Fibroblast of the aortic adventitia (primary cell): ENCODE measurements around the gene FAF1. TPM values are rescaled to one million over a fixed set of nuclear protein-coding genes. Genes with fewer than 3 reads are reported as not detected.
A peak's percentile ranks its signal among the peaks of the same experiment; 100 is the strongest.
"Not testable (repeated sequence)": the region's sequence is repeated elsewhere in the genome, so short reads cannot be mapped to it uniquely, and the experiment has no call there.

Experiments
- DNase-seq: peaks from one replicate; pipeline ENCODE4 v3.0.0-alpha.2; 2010; ENCODE audit warnings: low read depth
- H3K4me3 ChIP-seq: 2 replicates; pipeline ENCODE4 v1.5.1; 2011; ENCODE audit warnings: low read depth, mild to moderate bottlenecking, control low read depth, low read length, moderate library complexity
- total RNA-seq: library from RNA; depleted of rRNA; stranded (reverse); fragments of >200 nt; gene quantifications from 2 replicates; pipeline ENCODE4 v1.2.3, GENCODE V29; 2012; ENCODE audit warnings: low replicate concordance
- TF ChIP-seq, protein P1 (sequence below): IDR thresholded peaks from 2 replicates; pipeline ENCODE4 v1.5.1; 2011; ENCODE audit warnings: mild to moderate bottlenecking, low read length, control low read depth, inconsistent platforms; ENCODE audit not compliant: insufficient read depth

FAF1 gene
- total RNA-seq, 1 donor = 93.8 TPM

DNA sequence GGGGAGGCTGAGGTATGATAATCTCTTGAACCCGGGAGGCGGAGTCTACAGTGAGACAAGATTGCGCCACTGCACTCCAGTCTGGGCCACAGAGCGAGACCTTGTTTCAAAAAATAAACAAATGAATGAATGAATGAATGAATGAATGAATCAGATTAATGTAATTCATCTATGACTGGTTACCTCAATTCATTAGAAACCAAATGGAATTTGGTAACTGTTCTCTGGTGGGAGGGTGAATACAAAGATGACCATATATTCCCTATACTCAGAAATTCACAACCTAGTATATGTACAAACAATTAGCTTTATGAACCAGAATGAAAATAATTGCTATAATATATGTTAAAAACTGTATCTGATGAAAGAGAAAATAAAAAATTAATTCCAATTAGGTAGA is 80.9 kb downstream of the FAF1 start:
- H3K4me3 ChIP-seq = no peak overlapping the region

DNA sequence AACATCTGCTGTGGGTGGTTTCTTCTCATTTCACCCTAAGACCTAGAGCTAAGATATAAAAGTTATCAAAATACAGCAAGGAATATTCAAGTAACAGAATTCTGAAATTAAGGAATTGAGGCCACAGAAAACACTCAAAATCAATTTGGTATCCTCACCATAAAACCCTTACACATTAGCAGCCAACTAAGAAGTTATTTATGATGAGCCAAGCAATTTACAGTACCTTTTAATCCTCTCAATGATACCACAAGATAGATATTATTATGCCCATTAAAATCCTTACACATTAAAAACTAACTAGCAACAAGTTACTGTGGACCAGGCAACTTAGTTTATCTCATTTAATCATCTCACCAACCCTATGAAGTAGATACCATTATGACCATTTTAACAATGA is 81.6 kb downstream of the FAF1 start:
- no peak overlapping the region for H3K4me3 ChIP-seq
- TF ChIP-seq, protein P1, sequence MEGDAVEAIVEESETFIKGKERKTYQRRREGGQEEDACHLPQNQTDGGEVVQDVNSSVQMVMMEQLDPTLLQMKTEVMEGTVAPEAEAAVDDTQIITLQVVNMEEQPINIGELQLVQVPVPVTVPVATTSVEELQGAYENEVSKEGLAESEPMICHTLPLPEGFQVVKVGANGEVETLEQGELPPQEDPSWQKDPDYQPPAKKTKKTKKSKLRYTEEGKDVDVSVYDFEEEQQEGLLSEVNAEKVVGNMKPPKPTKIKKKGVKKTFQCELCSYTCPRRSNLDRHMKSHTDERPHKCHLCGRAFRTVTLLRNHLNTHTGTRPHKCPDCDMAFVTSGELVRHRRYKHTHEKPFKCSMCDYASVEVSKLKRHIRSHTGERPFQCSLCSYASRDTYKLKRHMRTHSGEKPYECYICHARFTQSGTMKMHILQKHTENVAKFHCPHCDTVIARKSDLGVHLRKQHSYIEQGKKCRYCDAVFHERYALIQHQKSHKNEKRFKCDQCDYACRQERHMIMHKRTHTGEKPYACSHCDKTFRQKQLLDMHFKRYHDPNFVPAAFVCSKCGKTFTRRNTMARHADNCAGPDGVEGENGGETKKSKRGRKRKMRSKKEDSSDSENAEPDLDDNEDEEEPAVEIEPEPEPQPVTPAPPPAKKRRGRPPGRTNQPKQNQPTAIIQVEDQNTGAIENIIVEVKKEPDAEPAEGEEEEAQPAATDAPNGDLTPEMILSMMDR = no peak
- no peak for DNase-seq

More for the DNA sequence above, 80.9 kb downstream of the FAF1 start:
- TF ChIP-seq, protein P1 = no peak
- no peak for DNase-seq

DNA sequence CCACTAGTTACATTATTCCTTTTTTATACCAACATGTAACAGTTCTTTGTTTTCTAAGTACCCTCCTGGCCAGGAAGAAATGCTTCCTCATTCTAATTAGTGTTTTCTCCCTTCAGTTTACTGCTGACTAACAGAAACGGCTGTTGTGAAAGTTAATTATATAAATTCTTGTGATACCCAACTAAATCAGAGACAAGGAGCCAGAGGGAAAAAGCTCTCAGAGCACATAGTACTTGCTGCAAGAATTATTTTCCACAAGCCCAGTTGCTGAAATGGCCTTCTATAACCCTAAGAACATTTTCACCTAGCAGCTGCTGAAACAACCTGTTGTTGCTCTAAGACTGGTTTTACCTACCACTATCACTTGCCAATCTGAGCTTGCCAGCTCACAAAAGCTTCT is 82.4 kb downstream of the FAF1 start:
- no peak overlapping the region for H3K4me3 ChIP-seq
- DNase-seq = no peak
- TF ChIP-seq, protein P1 = no peak

DNA sequence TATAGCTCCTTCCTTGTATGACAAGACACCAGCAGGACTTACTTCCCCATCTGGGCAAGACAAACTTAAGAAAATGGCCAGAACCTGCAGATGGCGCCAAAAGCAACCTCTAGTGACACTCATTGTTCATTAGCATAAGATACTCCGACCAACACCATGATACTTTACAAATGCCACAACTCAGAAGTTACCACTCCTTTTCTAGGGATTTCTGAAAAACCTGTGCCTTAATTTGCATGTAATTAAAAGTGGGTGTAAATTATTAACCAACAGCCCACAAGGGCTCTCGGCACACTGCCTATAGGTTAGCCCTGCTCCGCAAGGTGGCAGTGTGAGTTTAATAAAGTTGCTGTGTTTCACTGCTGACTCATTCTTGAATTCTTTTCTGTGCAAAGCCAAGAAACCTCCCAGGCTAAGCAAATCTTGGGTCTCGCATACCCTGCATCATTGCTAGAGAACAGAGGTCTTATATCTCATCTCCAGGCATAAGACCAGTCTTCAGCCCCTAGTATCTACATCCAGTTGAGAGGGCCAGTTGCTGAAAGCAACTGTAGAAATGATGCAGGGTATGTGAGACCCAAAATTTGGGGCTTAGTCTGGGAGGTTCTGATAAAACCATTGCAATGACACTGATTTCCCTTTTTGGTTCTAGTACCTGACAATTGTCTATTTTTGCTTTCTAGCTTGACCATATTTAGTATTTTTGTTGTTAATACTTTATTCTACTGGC is 86.4 kb downstream of the FAF1 start:
- peak overlapping the region; percentile 43 for H3K4me3 ChIP-seq
- TF ChIP-seq, protein P1 = peak; percentile 28
- peak; percentile 63 for DNase-seq

DNA sequence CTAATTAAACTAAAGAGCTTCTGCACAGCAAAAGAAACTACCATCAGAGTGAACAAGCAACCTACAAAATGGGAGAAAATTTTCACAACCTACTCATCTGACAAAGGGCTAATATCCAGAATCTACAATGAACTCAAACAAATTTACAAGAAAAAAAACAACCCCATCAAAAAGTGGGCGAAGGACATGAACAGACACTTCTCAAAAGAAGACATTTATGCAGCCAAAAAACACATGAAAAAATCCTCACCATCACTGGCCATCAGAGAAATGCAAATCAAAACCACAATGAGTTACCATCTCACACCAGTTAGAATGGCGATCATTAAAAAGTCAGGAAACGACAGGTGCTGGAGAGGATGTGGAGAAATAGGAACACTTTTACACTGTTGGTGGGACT is 95.2 kb downstream of the FAF1 start:
- not testable (repeated sequence) for H3K4me3 ChIP-seq, DNase-seq

DNA sequence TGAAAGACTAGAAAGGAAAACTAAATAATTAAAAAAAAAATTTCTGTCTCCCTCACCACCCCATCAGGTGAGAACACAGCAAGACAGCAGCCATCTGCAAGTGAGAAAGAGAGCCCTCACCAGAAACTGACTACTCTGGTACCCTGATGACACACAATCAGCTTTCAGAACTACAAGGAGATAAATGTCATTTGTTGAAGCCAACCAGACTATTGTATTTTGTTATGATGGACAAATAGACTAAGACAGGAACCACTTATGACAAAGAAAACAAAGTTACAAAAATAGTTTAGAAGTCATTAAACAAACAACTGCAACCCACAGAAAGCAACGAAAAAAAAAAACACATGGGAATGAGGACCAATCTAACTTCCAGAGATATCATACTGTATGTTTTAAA is 98.3 kb downstream of the FAF1 start:
- TF ChIP-seq, protein P1 = no peak
- no peak overlapping the region for H3K4me3 ChIP-seq
- no peak for DNase-seq

DNA sequence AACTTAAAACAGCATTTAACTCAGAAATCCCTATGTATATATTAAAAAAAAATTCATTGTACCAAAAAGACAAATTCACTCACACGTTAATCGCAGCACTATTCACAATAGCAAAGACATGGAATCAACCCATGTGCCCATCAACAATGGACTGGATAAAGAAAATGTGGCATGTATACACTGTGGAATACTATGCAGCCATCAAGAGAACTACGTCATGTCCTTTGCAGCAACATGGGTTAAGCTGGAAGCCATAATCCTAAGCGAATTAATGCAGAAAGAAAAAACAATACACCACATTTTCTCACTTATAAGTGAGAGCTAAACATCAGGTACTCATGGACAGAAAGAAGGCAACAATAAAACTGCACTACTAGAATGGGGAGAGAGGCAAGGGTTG is 99.4 kb downstream of the FAF1 start:
- TF ChIP-seq, protein P1 = no peak
- DNase-seq = no peak

More for the DNA sequence above, 99.4 kb downstream of the FAF1 start:
- no peak overlapping the region for H3K4me3 ChIP-seq
